Measurements from ENCODE around the gene GDI2. TPM values are rescaled to one million over a fixed set of nuclear protein-coding genes. Genes with fewer than 3 reads are reported as not detected.
A peak's percentile ranks its signal among the peaks of the same experiment; 100 is the strongest.

Gene GDI2
- total and polyA plus RNA-seq, 9 of the 15 experiments (the other 6 are each of a cell fraction or from before 2014, with no cell fraction given), result 262 to 424 (median 287) TPM

GRCh38 chr10:5813341-5814109, at the start of gene GDI2 (continued):
- TF ChIP-seq ZNF274 (IDR thresholded peaks at IDR 0.05; ENCODE audit: borderline replicate concordance, low read depth, low read length) (no peak), CBX8 (IDR thresholded peaks at IDR 0.05; ENCODE audit: borderline replicate concordance, extremely low read depth, low read depth, low read length, poor library complexity, severe bottlenecking) (no peak), NBN (IDR thresholded peaks at IDR 0.05; ENCODE audit: low read depth) (no peak), ESRRB (CRISPR knock-in tag; IDR thresholded peaks at IDR 0.05; ENCODE audit: borderline replicate concordance) (no peak), NFIX (CRISPR knock-in tag; IDR thresholded peaks at IDR 0.05; ENCODE audit: low read depth) (no peak), SMAD3 (CRISPR knock-in tag; conservative IDR thresholded peaks at IDR 0.05) (no peak; the same call in 1 of the 2 replicates), THRB (CRISPR knock-in tag; conservative IDR thresholded peaks at IDR 0.05) (0 out of 2 replicates have a peak, but pooled peaks have one; percentile 66), RBBP5 (IDR thresholded peaks at IDR 0.05; ENCODE audit: borderline replicate concordance, insufficient read depth, low read length, poor library complexity, severe bottlenecking) (peak; percentile 79), MAFG (tag; conservative IDR thresholded peaks at IDR 0.05) (no peak), MCM2 (IDR thresholded peaks at IDR 0.05; ENCODE audit: low read depth) (no peak), U2AF1 (optimal IDR thresholded peaks at IDR 0.05; ENCODE audit: low read depth, low read length) (peak; percentile 89), ZNF311 (CRISPR knock-in tag; IDR thresholded peaks at IDR 0.05) (no peak), LCOR (CRISPR knock-in tag; IDR thresholded peaks at IDR 0.05) (peak; percentile 94), HNRNPLL (IDR thresholded peaks at IDR 0.05; ENCODE audit: low read depth, low read length, poor library complexity, severe bottlenecking) (peak; percentile 61), ZNF512 (tag; IDR thresholded peaks at IDR 0.05) (no peak), RBM22 (IDR thresholded peaks at IDR 0.05; ENCODE audit: low read depth, low read length, poor library complexity, severe bottlenecking) (no peak), ZKSCAN8 (CRISPR knock-in tag; IDR thresholded peaks at IDR 0.05) (no peak), ZNF592 (IDR thresholded peaks at IDR 0.05) (peak; percentile 98), PPARD (CRISPR knock-in tag; IDR thresholded peaks at IDR 0.05) (no peak)

Measured in K562 (cell line).